Endothelial cell of umbilical vein (primary cell): ENCODE measurements around the gene IKZF3. TPM values are rescaled to one million over a fixed set of nuclear protein-coding genes. Genes with fewer than 3 reads are reported as not detected.

Source experiments
- BruUV-seq: library from RNA; stranded (reverse); fragments of 400-500 nt; replicated peaks from 2 replicates; lab custom pipeline; 2021; lab: Mats Ljungman, UMichigan
- CTCF ChIA-PET: fragments of 300-600, 350-600 bp; sonication (Branson Sonifier 250); formaldehyde crosslinking; loops from one replicate; lab custom pipeline; 2021; ENCODE audit warnings: antibody characterized with exemption, inconsistent platforms; lab: Charles Lee
- POLR2A ChIA-PET: fragments of 300-600, 350-600 bp; sonication (Branson Sonifier 250); formaldehyde crosslinking; loops from one replicate; lab custom pipeline; 2021; ENCODE audit warnings: antibody characterized with exemption, inconsistent platforms; lab: Charles Lee
- DNase-seq: peaks from one replicate; pipeline ENCODE4 v3.0.0-alpha.2; 2011; ENCODE audit warnings: low read depth, low spot score
- FAIRE-seq: peaks from 2 replicates; lab custom pipeline; 2011; peaks lifted over from hg19 to GRCh38; lab: Jason Lieb, UNC
- H2AFZ ChIP-seq: 2 replicates; pipeline ENCODE4 v1.6.0; 2012; ENCODE audit warnings: low read depth, low read length, control low read depth, inconsistent platforms
- H3K27ac ChIP-seq: 2 replicates; pipeline ENCODE4 v1.5.1; 2011; ENCODE audit warnings: low read depth, mild to moderate bottlenecking, control low read depth, low read length, moderate library complexity; ENCODE audit not compliant: insufficient read depth
- H3K27me3 ChIP-seq, 2 experiments: 2 replicates each; pipeline versions ENCODE4 v1.6.0 to v1.6.1; 2011; ENCODE audit warnings: low read length in 2 of 2, mixed read lengths in 1 of 2; ENCODE audit not compliant: control insufficient read depth in 2 of 2, insufficient read depth in 2 of 2
- H3K36me3 ChIP-seq, 2 experiments: 2 replicates in 1 of 2; 3 replicates in 1 of 2; pipeline ENCODE4 v1.5.1; 2011; ENCODE audit warnings: low read length in 2 of 2, mild to moderate bottlenecking in 1 of 2, moderate library complexity in 1 of 2; ENCODE audit not compliant: control insufficient read depth in 2 of 2, insufficient read depth in 2 of 2; ENCODE audit errors: extremely low read depth in 1 of 2
- H3K4me1 ChIP-seq: 3 replicates; pipeline ENCODE4 v1.5.1; 2011; ENCODE audit warnings: mild to moderate bottlenecking, low read length; ENCODE audit not compliant: control insufficient read depth, insufficient read depth; ENCODE audit errors: extremely low read depth
- H3K4me2 ChIP-seq: 2 replicates; pipeline ENCODE4 v1.6.1; 2011; ENCODE audit warnings: low read length, control low read depth, mixed read lengths; ENCODE audit not compliant: insufficient read depth
- H3K4me3 ChIP-seq, 3 experiments: fragments of 200-600 bp in 1 of 3; sonication (generic), shearing (Covaris generic) in 1 of 3; replicated peaks in 1 of 3; 2 replicates each; pipeline ENCODE4 v1.5.1; 2011 to 2016; ENCODE audit warnings: control low read depth in 3 of 3, low read length in 3 of 3, mild to moderate bottlenecking in 2 of 3, inconsistent platforms in 1 of 3, low read depth in 1 of 3, moderate library complexity in 1 of 3; ENCODE audit not compliant: insufficient read depth in 1 of 3
- H3K79me2 ChIP-seq: 2 replicates; pipeline ENCODE4 v1.6.0; 2012; ENCODE audit warnings: low read length, inconsistent platforms; ENCODE audit not compliant: control insufficient read depth, insufficient read depth
- H3K9ac ChIP-seq: replicated peaks from 2 replicates; pipeline ENCODE3; 2011; ENCODE audit warnings: low read length, control low read depth; ENCODE audit not compliant: insufficient read depth; ENCODE audit errors: extremely low read depth
- H3K9me1 ChIP-seq: replicated peaks from 3 replicates; pipeline ENCODE4 v1.6.0; 2011; ENCODE audit warnings: mild to moderate bottlenecking, low read length; ENCODE audit not compliant: control insufficient read depth, insufficient read depth; ENCODE audit errors: extremely low read depth
- H3K9me3 ChIP-seq: replicated peaks from 2 replicates; pipeline ENCODE4 v1.5.1; 2012; ENCODE audit warnings: low read length, inconsistent platforms; ENCODE audit not compliant: control insufficient read depth, insufficient read depth
- H4K20me1 ChIP-seq: replicated peaks from 2 replicates; pipeline ENCODE3; 2011; ENCODE audit warnings: mild to moderate bottlenecking, low read length; ENCODE audit not compliant: control insufficient read depth, insufficient read depth; ENCODE audit errors: extremely low read depth
- EZH2 ChIP-seq: IDR thresholded peaks from 2 replicates; pipeline ENCODE4 v1.6.1; 2012; ENCODE audit warnings: borderline replicate concordance, low read depth, mild to moderate bottlenecking, moderate library complexity, low read length, inconsistent platforms; ENCODE audit not compliant: severe bottlenecking
- FOS ChIP-seq: IDR thresholded peaks from 2 replicates; pipeline ENCODE4 v1.6.1; 2011; ENCODE audit warnings: mild to moderate bottlenecking, low read length, moderate library complexity, borderline replicate concordance; ENCODE audit not compliant: insufficient read depth
- GATA2 ChIP-seq: IDR thresholded peaks from 2 replicates; pipeline ENCODE4 v1.7.0; 2011; ENCODE audit warnings: low read depth, mild to moderate bottlenecking, moderate library complexity, mixed read lengths, low read length; ENCODE audit not compliant: insufficient read length, insufficient read depth
- JUN ChIP-seq: IDR thresholded peaks from 2 replicates; pipeline ENCODE4 v1.6.1; 2011; ENCODE audit warnings: borderline replicate concordance, low read depth; ENCODE audit not compliant: insufficient read length, insufficient read depth
- MYC ChIP-seq: IDR thresholded peaks from one replicate; pipeline ENCODE4 v1.6.1; 2011; ENCODE audit warnings: mild to moderate bottlenecking, low read depth, low read length
- POLR2A ChIP-seq: IDR thresholded peaks from 2 replicates; pipeline ENCODE4 v1.6.1; 2012; ENCODE audit warnings: low read depth, mild to moderate bottlenecking, control low read depth, low read length
- POLR2AphosphoS5 ChIP-seq: IDR thresholded peaks from 2 replicates; pipeline ENCODE4 v1.6.1; 2012; ENCODE audit warnings: low read depth, mild to moderate bottlenecking, control low read depth, low read length, moderate library complexity; ENCODE audit not compliant: insufficient read depth
- dilution Hi-C: fragments of 300-500 bp; cut with MboI; formaldehyde crosslinking; loops from one replicate; pipeline ENCODE4 v1.15.0; 2019; ENCODE audit warnings: low sequenced_read_pairs; ENCODE audit not compliant: extremely low pct_ligation_motif_present
- intact Hi-C: fragments of 100-400 bp; cut with micrococcal nuclease; formaldehyde crosslinking; loops from one replicate; pipeline ENCODE4 v1.10.0; 2022
- polyA plus RNA-seq, 4 experiments: library from polyadenylated mRNA; depleted of rRNA in 3 of 4; stranded (reverse) in 3 of 4; unstranded in 1 of 4; fragments of >200 nt; gene quantifications; 2 replicates each; pipeline versions ENCODE4 v1.2.1 to v1.2.3, GENCODE V29; 2011 to 2012; ENCODE audit warnings: missing spikeins in 1 of 4
- total RNA-seq: library from RNA; stranded (reverse); gene quantifications from 2 replicates; pipeline ENCODE4 v1.2.3, GENCODE V29; 2021
- TF ChIP-seq, protein P1 (sequence below), 2 donors: IDR thresholded peaks; 1 replicate in 1 of 2; 2 replicates in 1 of 2; pipeline ENCODE4 v1.5.1; 2011; ENCODE audit warnings: low read length in 2 of 2, mild to moderate bottlenecking in 2 of 2, moderate library complexity in 2 of 2, control low read depth in 1 of 2, inconsistent platforms in 1 of 2, low read depth in 1 of 2; ENCODE audit not compliant: insufficient read depth in 1 of 2; ENCODE audit errors: extremely low read depth in 1 of 2
- TF ChIP-seq, protein P2 (sequence below): IDR thresholded peaks from 2 replicates; pipeline ENCODE4 v1.6.1; 2011; ENCODE audit not compliant: insufficient read depth, insufficient read length

The IKZF3 gene
- total and polyA plus RNA-seq, 2 donors (not counting 3 experiments of a cell fraction or from before 2014, with no cell fraction given): not detected

GRCh38 chr17:39838784-39839183 lies 25.3 kb downstream of the IKZF3 start:
- FAIRE-seq (no peak), DNase-seq (no peak)
- no peaks in the 10 kb centered on the region for H3K9me1 ChIP-seq
- intact Hi-C loops: no loop called here
- H3K4me3 ChIP-seq: no peak overlapping the region
- no peaks in the 10 kb centered on the region for H3K79me2 ChIP-seq
- ChIA-PET CTCF (no interaction called here), POLR2A (no interaction called here)
- no peak for TF ChIP-seq FOS
- TF ChIP-seq POLR2A: no peak
- TF ChIP-seq, protein P1, sequence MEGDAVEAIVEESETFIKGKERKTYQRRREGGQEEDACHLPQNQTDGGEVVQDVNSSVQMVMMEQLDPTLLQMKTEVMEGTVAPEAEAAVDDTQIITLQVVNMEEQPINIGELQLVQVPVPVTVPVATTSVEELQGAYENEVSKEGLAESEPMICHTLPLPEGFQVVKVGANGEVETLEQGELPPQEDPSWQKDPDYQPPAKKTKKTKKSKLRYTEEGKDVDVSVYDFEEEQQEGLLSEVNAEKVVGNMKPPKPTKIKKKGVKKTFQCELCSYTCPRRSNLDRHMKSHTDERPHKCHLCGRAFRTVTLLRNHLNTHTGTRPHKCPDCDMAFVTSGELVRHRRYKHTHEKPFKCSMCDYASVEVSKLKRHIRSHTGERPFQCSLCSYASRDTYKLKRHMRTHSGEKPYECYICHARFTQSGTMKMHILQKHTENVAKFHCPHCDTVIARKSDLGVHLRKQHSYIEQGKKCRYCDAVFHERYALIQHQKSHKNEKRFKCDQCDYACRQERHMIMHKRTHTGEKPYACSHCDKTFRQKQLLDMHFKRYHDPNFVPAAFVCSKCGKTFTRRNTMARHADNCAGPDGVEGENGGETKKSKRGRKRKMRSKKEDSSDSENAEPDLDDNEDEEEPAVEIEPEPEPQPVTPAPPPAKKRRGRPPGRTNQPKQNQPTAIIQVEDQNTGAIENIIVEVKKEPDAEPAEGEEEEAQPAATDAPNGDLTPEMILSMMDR (IDR thresholded peaks at IDR 0.05; ENCODE audit: extremely low read depth in 1 of 2, insufficient read depth in 1 of 2, low read depth in 1 of 2, low read length in 2 of 2): no peak
- TF ChIP-seq POLR2AphosphoS5: no peak
- no peak for TF ChIP-seq MYC
- no TSS peak for BruUV-seq
- H2AFZ ChIP-seq: no peak overlapping the region
- H3K36me3 ChIP-seq: no peaks in the 10 kb centered on the region
- H3K4me1 ChIP-seq: no peaks in the 10 kb centered on the region
- no peaks in the 10 kb centered on the region for H4K20me1 ChIP-seq
- peaks cover 11 to 17% of the 10 kb centered on the region in 2 experiments for H3K27me3 ChIP-seq
- no peak overlapping the region for H3K9ac ChIP-seq
- H3K27ac ChIP-seq: no peak overlapping the region
- dilution Hi-C loops: no loop called here
- no peaks in the 10 kb centered on the region for H3K9me3 ChIP-seq
- H3K4me2 ChIP-seq: no peak overlapping the region

DNA sequence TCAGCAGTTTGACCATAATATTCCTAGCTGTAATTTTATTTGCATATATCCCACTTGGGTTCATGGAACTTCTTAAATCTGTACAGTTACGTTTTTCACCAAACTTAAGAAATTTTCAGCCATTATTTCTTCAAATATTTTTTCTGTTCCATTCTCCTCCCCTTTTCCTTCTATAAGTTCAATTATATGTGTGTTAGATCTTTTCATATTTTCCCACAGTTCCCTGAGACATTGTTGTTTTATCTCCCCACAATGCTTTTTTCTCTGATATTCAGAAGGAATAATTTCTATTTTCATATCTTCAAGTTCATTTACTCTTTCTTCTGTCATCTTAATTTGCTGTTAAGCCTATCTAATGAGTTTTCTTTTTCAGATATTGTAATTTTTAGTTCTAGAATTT lies 26.1 kb downstream of the IKZF3 start:
- no peak overlapping the region for H3K27ac ChIP-seq
- H3K9ac ChIP-seq: no peak overlapping the region
- H3K9me1 ChIP-seq: no peaks in the 10 kb centered on the region
- H2AFZ ChIP-seq: no peak overlapping the region
- no peaks in the 10 kb centered on the region for H3K9me3 ChIP-seq
- ChIA-PET CTCF (no interaction called here), POLR2A (no interaction called here)
- no TSS peak for BruUV-seq
- H3K27me3 ChIP-seq: peaks cover 7 to 14% of the 10 kb centered on the region in 2 experiments
- H4K20me1 ChIP-seq: no peaks in the 10 kb centered on the region
- intact Hi-C loops: no loop called here
- no peaks in the 10 kb centered on the region for H3K36me3 ChIP-seq
- FAIRE-seq (no peak), DNase-seq (no peak)
- dilution Hi-C loops: no loop called here
- TF ChIP-seq POLR2AphosphoS5 (no peak), FOS (no peak), JUN (no peak), GATA2 (no peak), POLR2A (no peak), MYC (no peak), EZH2 (no peak)
- TF ChIP-seq, protein P2, sequence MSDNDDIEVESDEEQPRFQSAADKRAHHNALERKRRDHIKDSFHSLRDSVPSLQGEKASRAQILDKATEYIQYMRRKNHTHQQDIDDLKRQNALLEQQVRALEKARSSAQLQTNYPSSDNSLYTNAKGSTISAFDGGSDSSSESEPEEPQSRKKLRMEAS: no peak
- TF ChIP-seq, protein P1 (IDR thresholded peaks at IDR 0.05; ENCODE audit: extremely low read depth in 1 of 2, insufficient read depth in 1 of 2, low read depth in 1 of 2, low read length in 2 of 2): no peak
- no peak overlapping the region for H3K4me2 ChIP-seq
- no peaks in the 10 kb centered on the region for H3K79me2 ChIP-seq
- no peak overlapping the region for H3K4me3 ChIP-seq
- no peaks in the 10 kb centered on the region for H3K4me1 ChIP-seq
